Loucy (cell line): ENCODE data around the gene OR52E2.
"Not testable (repeated sequence)": the region's sequence is repeated elsewhere in the genome, so short reads cannot be mapped to it uniquely, and the experiment has no call there.

Experiments used
- H2AFZ ChIP-seq: fragments of 200-600 bp; sonication (generic); 2 replicates; pipeline ENCODE4 v1.6.0; 2016; ENCODE audit warnings: antibody characterized with exemption, mild to moderate bottlenecking, low read length, moderate library complexity
- H3F3A ChIP-seq: fragments of 200-600 bp; 2 replicates; pipeline ENCODE4 v1.6.0; 2016; ENCODE audit warnings: antibody characterized with exemption, low read depth, mild to moderate bottlenecking
- H3K27me3 ChIP-seq: fragments of 200-600 bp; sonication (generic); 2 replicates; pipeline ENCODE4 v1.6.1; 2014; ENCODE audit warnings: low read length, mild to moderate bottlenecking; ENCODE audit not compliant: insufficient read depth, poor library complexity, severe bottlenecking
- H3K36me3 ChIP-seq: fragments of 200-600 bp; sonication (generic); 2 replicates; pipeline ENCODE4 v1.6.1; 2016; ENCODE audit warnings: low read length; ENCODE audit not compliant: insufficient read depth
- H3K4me1 ChIP-seq: fragments of 200-600 bp; sonication (generic); 2 replicates; pipeline ENCODE4 v1.5.1; 2014; ENCODE audit warnings: low read length, mild to moderate bottlenecking; ENCODE audit not compliant: insufficient read depth, poor library complexity, severe bottlenecking
- H3K4me2 ChIP-seq: fragments of 200-600 bp; sonication (generic); 2 replicates; pipeline ENCODE4 v1.6.0; 2014; ENCODE audit warnings: antibody characterized with exemption, low read length, low read depth, mild to moderate bottlenecking; ENCODE audit not compliant: poor library complexity, severe bottlenecking
- H3K4me3 ChIP-seq: fragments of 200-600 bp; sonication (generic); 2 replicates; pipeline ENCODE4 v1.5.1; 2014; ENCODE audit warnings: low read length, mild to moderate bottlenecking, mixed read lengths; ENCODE audit not compliant: poor library complexity, severe bottlenecking
- H3K79me2 ChIP-seq: fragments of 200-600 bp; sonication (generic); 2 replicates; pipeline ENCODE4 v1.6.1; 2014; ENCODE audit warnings: low read length; ENCODE audit not compliant: insufficient read depth
- H3K9ac ChIP-seq: fragments of 200-600 bp; sonication (generic); 2 replicates; pipeline ENCODE4 v1.6.0; 2014; ENCODE audit warnings: mild to moderate bottlenecking, low read depth, low read length, moderate library complexity; ENCODE audit not compliant: poor library complexity, severe bottlenecking
- H3K9me2 ChIP-seq: fragments of 200-600 bp; sonication (generic); replicated peaks from 2 replicates; pipeline ENCODE4 v1.6.1; 2016; ENCODE audit warnings: low read depth, low read length, mixed read lengths
- H3K9me3 ChIP-seq: fragments of 200-600 bp; sonication (generic); 2 replicates; pipeline ENCODE4 v1.6.1; 2014; ENCODE audit warnings: mild to moderate bottlenecking, antibody characterized with exemption, low read length, low read depth; ENCODE audit not compliant: insufficient read depth
- H4K20me1 ChIP-seq: fragments of 200-600 bp; sonication (generic); 2 replicates; pipeline ENCODE4 v1.6.0; 2014; ENCODE audit warnings: antibody characterized with exemption, low read length, mild to moderate bottlenecking; ENCODE audit not compliant: insufficient read depth, poor library complexity, severe bottlenecking
- EZH2phosphoT487 ChIP-seq: fragments of 200-600 bp; IDR thresholded peaks from 2 replicates; pipeline ENCODE4 v1.6.1; 2018; ENCODE audit warnings: antibody characterized with exemption, mild to moderate bottlenecking, moderate library complexity, borderline replicate concordance
- TF ChIP-seq, protein P1 (sequence below): fragments of 200-600 bp; sonication (generic); conservative IDR thresholded peaks from 2 replicates; pipeline ENCODE4 v1.5.1; 2014; ENCODE audit warnings: mild to moderate bottlenecking, antibody characterized with exemption, low read length

Gene OR52E2

GRCh38 chr11:5065027-5065426, 5.6 kb upstream of the OR52E2 start:
- H3K9ac ChIP-seq = no peak overlapping the region
- no peak for TF ChIP-seq EZH2phosphoT487
- TF ChIP-seq, protein P1, sequence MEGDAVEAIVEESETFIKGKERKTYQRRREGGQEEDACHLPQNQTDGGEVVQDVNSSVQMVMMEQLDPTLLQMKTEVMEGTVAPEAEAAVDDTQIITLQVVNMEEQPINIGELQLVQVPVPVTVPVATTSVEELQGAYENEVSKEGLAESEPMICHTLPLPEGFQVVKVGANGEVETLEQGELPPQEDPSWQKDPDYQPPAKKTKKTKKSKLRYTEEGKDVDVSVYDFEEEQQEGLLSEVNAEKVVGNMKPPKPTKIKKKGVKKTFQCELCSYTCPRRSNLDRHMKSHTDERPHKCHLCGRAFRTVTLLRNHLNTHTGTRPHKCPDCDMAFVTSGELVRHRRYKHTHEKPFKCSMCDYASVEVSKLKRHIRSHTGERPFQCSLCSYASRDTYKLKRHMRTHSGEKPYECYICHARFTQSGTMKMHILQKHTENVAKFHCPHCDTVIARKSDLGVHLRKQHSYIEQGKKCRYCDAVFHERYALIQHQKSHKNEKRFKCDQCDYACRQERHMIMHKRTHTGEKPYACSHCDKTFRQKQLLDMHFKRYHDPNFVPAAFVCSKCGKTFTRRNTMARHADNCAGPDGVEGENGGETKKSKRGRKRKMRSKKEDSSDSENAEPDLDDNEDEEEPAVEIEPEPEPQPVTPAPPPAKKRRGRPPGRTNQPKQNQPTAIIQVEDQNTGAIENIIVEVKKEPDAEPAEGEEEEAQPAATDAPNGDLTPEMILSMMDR = no peak
- no peaks in the 10 kb centered on the region for H3K9me3 ChIP-seq
- no peak overlapping the region for H2AFZ ChIP-seq
- no peaks in the 10 kb centered on the region for H3K9me2 ChIP-seq
- no peak overlapping the region for H3K4me2 ChIP-seq
- no peaks in the 10 kb centered on the region for H3K27me3 ChIP-seq
- H3K36me3 ChIP-seq = no peaks in the 10 kb centered on the region
- H3K4me1 ChIP-seq = no peaks in the 10 kb centered on the region
- H3K79me2 ChIP-seq = no peaks in the 10 kb centered on the region
- no peak overlapping the region for H3K4me3 ChIP-seq
- H3F3A ChIP-seq = no peaks in the 10 kb centered on the region
- no peaks in the 10 kb centered on the region for H4K20me1 ChIP-seq

GRCh38 chr11:5058679-5059078, 748 bp downstream of the OR52E2 start:
- not testable (repeated sequence) for H3K9me3 ChIP-seq, H3K27me3 ChIP-seq

DNA sequence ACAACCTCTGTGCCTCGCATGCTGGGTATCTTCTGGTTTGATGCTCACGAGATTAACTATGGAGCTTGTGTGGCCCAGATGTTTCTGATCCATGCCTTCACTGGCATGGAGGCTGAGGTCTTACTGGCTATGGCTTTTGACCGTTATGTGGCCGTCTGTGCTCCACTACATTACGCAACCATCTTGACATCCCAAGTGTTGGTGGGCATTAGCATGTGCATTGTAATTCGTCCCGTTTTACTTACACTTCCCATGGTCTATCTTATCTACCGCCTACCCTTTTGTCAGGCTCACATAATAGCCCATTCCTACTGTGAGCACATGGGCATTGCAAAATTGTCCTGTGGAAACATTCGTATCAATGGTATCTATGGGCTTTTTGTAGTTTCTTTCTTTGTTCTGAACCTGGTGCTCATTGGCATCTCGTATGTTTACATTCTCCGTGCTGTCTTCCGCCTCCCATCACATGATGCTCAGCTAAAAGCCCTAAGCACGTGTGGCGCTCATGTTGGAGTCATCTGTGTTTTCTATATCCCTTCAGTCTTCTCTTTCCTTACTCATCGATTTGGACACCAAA, 12.6 kb downstream of the OR52E2 start:
- Histone ChIP-seq H3F3A (no peaks in the 10 kb centered on the region), H3K4me3 (no peak overlapping the region), H3K9me3 (no peaks in the 10 kb centered on the region), H3K36me3 (no peaks in the 10 kb centered on the region), H3K79me2 (no peaks in the 10 kb centered on the region), H4K20me1 (no peaks in the 10 kb centered on the region), H2AFZ (no peak overlapping the region), H3K4me1 (no peaks in the 10 kb centered on the region), H3K9ac (no peak overlapping the region), H3K4me2 (no peak overlapping the region), H3K9me2 (no peaks in the 10 kb centered on the region), H3K27me3 (no peaks in the 10 kb centered on the region)
- TF ChIP-seq EZH2phosphoT487 = no peak
- TF ChIP-seq, protein P1 = no peak

More at GRCh38 chr11:5058679-5059078, 748 bp downstream of the OR52E2 start:
- not testable (repeated sequence) for H3K79me2 ChIP-seq, H3F3A ChIP-seq, H3K4me2 ChIP-seq, H3K36me3 ChIP-seq, H4K20me1 ChIP-seq, H2AFZ ChIP-seq, H3K4me1 ChIP-seq, H3K4me3 ChIP-seq, H3K9ac ChIP-seq, H3K9me2 ChIP-seq

- TF ChIP-seq, protein P1 = no peak
- no peak for TF ChIP-seq EZH2phosphoT487
- Histone ChIP-seq H2AFZ (no peak within 1 kb of the TSS), H3K9me2 (no peaks in the 10 kb centered on the region), H3K36me3 (no peaks in the 10 kb centered on the region), H3F3A (no peaks in the 10 kb centered on the region), H4K20me1 (no peaks in the 10 kb centered on the region), H3K9ac (no peak within 1 kb of the TSS), H3K4me2 (no peak within 1 kb of the TSS), H3K4me3 (no peak within 1 kb of the TSS), H3K27me3 (no peaks in the 10 kb centered on the region), H3K4me1 (no peaks in the 10 kb centered on the region), H3K79me2 (no peaks in the 10 kb centered on the region), H3K9me3 (no peaks in the 10 kb centered on the region)
These were observed 13.2 kb downstream of the OR52E2 start, which contains the start of gene OR52J3 for GRCh38 chr11:5046226-5046625. Gene OR52J3, plus strand, starts transcription at chr11:5046526. Its CDS starts 0 bp downstream, at chr11:5046526.
